H1 (cell line): Measurements from ENCODE around the gene RGL1. TPM values are rescaled to one million over a fixed set of nuclear protein-coding genes. Genes with fewer than 3 reads are reported as not detected.

ENCODE experiments used
- ATF3 ChIP-seq: IDR thresholded peaks from 2 replicates; pipeline ENCODE4 v1.6.1; 2011; ENCODE audit warnings: low read depth, mild to moderate bottlenecking, low read length; ENCODE audit not compliant: insufficient read depth
- CREB1 ChIP-seq: IDR thresholded peaks from 2 replicates; pipeline ENCODE4 v1.6.1; 2012; ENCODE audit warnings: inconsistent platforms
- KDM5A ChIP-seq: fragments of 200-600 bp; IDR thresholded peaks from 2 replicates; pipeline ENCODE4 v1.7.1; 2012; ENCODE audit warnings: mild to moderate bottlenecking, low read length, inconsistent platforms, mixed read lengths
- SRF ChIP-seq: IDR thresholded peaks from 2 replicates; pipeline ENCODE4 v1.6.1; 2011; ENCODE audit warnings: mild to moderate bottlenecking, low read depth, low read length, moderate library complexity
- TCF12 ChIP-seq: IDR thresholded peaks from 2 replicates; pipeline ENCODE4 v1.6.1; 2011; ENCODE audit warnings: low read depth, mild to moderate bottlenecking, low read length
- TEAD4 ChIP-seq: IDR thresholded peaks from 2 replicates; pipeline ENCODE4 v1.6.1; 2012; ENCODE audit warnings: low read depth, low read length, inconsistent platforms, mixed read lengths
- polyA plus RNA-seq, 7 experiments: library from polyadenylated mRNA; depleted of rRNA in 3 of 7; stranded (reverse) in 5 of 7; unstranded in 2 of 7; fragments of >200 nt in 5 of 7; fragments of 200-250 nt in 2 of 7; gene quantifications; 1 replicate in 5 of 7; 2 replicates in 1 of 7; 4 replicates in 1 of 7; pipeline versions ENCODE4 v1.2.1 to v1.2.3, GENCODE V29; 2011 to 2013; ENCODE audit warnings: missing spikeins in 2 of 7, mixed read lengths in 2 of 7
- total RNA-seq: library from RNA; stranded (reverse); fragmentation: NEBNext Ultra II Directional; extraction: Animal tissue kit (Norgen Biotek cat#: 25700); gene quantifications from 2 replicates; pipeline ENCODE4 v1.2.1, GENCODE V29; 2021

Gene RGL1
- total and polyA plus RNA-seq, 2 of the 8 experiments (the other 6 are each of a cell fraction or from before 2014, with no cell fraction given), result 0.98 to 2.4 TPM

- TF ChIP-seq KDM5A (no peak), SRF (no peak), CREB1 (no peak), ATF3 (no peak), TEAD4 (no peak), TCF12 (no peak)
Measured at GRCh38 chr1:183887826-183888819, 83.2 kb downstream of the RGL1 start (continued).
